Left colon (tissue), 2 donors: ENCODE data around the gene FFAR1. TPM values are rescaled to one million over a fixed set of nuclear protein-coding genes. Genes with fewer than 3 reads are reported as not detected.
A peak's percentile ranks its signal among the peaks of the same experiment; 100 is the strongest.

Experiments
- ATAC-seq: fragments of 200-7000 bp; cut with Tn5 transposase; one replicate; pipeline ENCODE4 v1.9.1; 2020; ENCODE audit warnings: mild to moderate bottlenecking, moderate library complexity
- DNase-seq, 2 donors: peaks; one replicate each; pipeline ENCODE4 v3.0.0-alpha.2; 2020
- intact Hi-C, 2 donors: fragments of 100-400 bp; cut with DNase I in 1 of 2; cut with micrococcal nuclease in 1 of 2; formaldehyde crosslinking; loops; one replicate each; pipeline versions ENCODE4 v1.11.2 to v1.14.0; 2022; cut with DNase I, micrococcal nuclease
- long read RNA-seq: library from polyadenylated mRNA; unstranded; transcript quantifications from one replicate; pipeline ENCODE4 v2.0.0, GENCODE V29; 2021
- total RNA-seq, 2 donors: library from RNA; stranded (reverse); fragmentation: NEBNext Ultra II Directional; extraction: Animal tissue kit (Norgen Biotek cat#: 25700); gene quantifications; one replicate each; pipeline ENCODE4 v1.2.1, GENCODE V29; 2021
- donor health status: DM: no; HTN: no; CAD: no.
- donor health status: DM: yes; HTN: yes; CAD: no.

Gene FFAR1, protein sequence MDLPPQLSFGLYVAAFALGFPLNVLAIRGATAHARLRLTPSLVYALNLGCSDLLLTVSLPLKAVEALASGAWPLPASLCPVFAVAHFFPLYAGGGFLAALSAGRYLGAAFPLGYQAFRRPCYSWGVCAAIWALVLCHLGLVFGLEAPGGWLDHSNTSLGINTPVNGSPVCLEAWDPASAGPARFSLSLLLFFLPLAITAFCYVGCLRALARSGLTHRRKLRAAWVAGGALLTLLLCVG (N-terminal part only)
- total RNA-seq, result under 1 TPM in 1 of 2 donors, not detected in 1; 0.11 TPM
- long read RNA-seq, result 0 reads

DNA sequence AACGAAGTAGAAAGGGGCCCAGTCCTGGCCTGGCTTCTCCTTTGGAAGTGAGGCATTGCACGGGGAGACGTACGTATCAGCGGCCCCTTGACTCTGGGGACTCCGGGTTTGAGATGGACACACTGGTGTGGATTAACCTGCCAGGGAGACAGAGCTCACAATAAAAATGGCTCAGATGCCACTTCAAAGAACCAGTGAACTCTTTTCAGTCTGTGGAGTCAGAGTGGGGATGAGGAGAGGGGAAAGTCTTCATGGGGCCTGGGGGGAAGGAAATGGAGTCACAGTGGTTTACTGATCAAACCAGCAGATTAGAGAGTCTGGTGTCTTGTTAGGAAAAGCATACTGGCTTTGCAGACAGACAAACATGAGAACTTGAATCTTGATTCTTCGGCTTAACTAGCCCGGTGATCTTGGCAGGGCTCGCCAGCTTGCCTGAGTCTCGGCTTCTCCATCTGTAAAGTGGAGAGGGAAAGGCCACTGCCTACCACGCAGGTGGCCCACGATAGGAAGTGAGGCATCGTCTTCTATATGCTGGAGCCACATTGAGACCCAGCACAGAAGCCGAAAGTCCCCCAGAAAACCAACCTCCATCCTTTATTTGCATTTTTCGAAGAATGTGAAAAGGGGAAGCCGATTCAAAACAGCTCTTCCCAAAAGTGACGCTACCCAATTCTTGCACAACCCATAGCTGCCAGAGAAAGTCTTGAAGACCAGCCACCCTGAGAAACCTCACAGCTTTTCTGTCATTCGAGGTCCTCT is at the start of gene FFAR1:
Gene FFAR1 (plus strand): TSS at position 732 of the 759 bp plus-strand sequence. CDS start 3,650 bp downstream, outside the sequence.
- intact Hi-C loops, result no loop called here
- ATAC-seq, result no peak
- DNase-seq, result no peak

- no peak for ATAC-seq
- intact Hi-C loops, result no loop called here
- no peak for DNase-seq
Observed at GRCh38 chr19:35297922-35298321, 49.8 kb upstream of the FFAR1 start.

- intact Hi-C loops, result no loop called here
- DNase-seq (no peak), ATAC-seq (no peak)
Observed at GRCh38 chr19:35298561-35298972, 49.1 kb upstream of the FFAR1 start.

- no peak for DNase-seq
- peak; percentile 16 for ATAC-seq
- intact Hi-C loops, result no loop called here
Observed at GRCh38 chr19:35299523-35300338, 48.0 kb upstream of the FFAR1 start.

DNA sequence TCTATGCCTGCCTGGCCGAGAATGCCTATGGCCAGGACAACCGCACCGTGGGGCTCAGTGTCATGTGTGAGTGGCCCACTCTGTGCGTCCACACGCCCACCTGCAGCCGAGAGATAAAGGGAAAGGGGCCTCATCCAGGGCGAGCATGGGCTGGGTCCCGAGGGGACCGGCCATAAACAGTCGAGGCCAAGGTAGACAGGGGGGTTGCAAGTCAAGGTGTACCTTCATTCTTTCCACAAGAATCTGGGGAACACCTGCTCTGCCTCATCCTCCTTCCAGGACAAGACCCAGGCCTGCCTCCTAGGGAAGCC is 47.4 kb upstream of the FFAR1 start:
- no peak for ATAC-seq
- intact Hi-C loops, result no loop called here

GRCh38 chr19:35301961-35302360 is 45.7 kb upstream of the FFAR1 start:
- no peak for DNase-seq
- ATAC-seq, result no peak
- intact Hi-C loops, result no loop called here

More for the DNA sequence above, 47.4 kb upstream of the FFAR1 start:
- DNase-seq, result no peak

GRCh38 chr19:35302446-35302845 is 45.3 kb upstream of the FFAR1 start:
- intact Hi-C loops, result no loop called here
- ATAC-seq (no peak), DNase-seq (no peak)

DNA sequence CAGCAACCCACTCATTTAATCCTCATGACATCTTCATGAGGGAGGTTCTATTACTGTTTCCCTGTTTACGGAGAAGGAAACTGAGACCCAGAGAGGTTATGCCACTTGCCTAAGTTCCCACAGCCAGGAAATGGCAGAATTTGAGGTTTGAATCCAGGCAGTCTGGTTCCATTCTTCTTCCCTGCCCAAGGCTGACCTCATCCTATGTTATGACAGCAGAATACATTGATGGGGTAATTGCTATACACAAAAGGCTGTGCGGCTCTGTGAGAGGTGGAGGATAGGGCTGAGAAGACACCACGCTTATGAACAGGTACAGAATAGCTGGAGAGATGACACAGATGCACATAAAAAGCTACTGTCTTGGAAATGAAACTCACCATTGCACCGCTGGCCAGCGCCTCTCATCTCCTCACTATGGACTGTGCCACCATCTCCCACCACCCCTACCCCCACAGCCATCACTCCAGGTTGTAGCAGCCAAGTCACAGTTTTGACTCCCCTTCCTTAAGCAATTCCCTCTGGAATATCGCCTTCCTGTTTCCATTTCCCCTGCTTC is 44.3 kb upstream of the FFAR1 start:
- ATAC-seq (no peak), DNase-seq (no peak)
- intact Hi-C loops, result no loop called here

DNA sequence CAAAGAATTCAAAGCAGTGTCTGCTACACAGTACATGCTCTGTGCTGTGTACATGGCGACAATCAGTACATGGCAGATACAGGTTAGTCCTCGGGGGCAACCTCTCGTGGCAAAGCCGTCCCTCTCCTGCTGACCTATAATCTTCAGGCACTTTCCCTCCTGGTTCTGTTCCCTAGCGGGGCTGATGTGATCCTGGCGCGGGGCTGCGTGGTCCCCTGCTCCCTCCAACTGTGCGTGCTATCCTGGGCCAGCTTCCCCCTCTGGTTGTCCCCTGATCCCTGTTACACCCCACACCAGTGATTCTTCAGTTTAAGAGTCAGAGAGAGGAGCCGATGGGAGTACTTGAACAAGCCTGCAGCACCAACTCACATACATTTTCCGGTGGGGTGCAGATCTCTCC is 43.7 kb upstream of the FFAR1 start:
- ATAC-seq (no peak), DNase-seq (no peak)
- intact Hi-C loops, result no loop called here

DNA sequence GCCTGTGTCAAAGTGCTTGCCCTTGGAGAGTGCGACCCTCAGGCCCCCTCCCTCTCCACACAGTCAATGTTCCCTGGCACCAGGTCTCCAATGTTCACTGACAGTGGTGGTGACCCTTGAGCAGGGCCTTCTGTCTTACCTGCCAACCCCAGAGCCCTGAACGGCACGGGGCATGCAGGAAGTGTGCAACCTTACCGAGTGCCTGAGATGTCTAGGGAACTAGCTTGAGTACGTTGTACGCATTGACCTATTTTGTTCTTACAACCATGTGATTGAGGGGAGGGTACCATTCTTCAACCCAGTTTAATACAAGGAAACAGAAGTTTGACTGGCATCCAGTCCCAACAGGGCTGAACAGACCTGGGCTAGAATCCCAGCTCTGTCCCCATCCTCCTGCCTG is 42.5 kb upstream of the FFAR1 start:
- DNase-seq (no peak), ATAC-seq (no peak)
- intact Hi-C loops, result no loop called here

DNA sequence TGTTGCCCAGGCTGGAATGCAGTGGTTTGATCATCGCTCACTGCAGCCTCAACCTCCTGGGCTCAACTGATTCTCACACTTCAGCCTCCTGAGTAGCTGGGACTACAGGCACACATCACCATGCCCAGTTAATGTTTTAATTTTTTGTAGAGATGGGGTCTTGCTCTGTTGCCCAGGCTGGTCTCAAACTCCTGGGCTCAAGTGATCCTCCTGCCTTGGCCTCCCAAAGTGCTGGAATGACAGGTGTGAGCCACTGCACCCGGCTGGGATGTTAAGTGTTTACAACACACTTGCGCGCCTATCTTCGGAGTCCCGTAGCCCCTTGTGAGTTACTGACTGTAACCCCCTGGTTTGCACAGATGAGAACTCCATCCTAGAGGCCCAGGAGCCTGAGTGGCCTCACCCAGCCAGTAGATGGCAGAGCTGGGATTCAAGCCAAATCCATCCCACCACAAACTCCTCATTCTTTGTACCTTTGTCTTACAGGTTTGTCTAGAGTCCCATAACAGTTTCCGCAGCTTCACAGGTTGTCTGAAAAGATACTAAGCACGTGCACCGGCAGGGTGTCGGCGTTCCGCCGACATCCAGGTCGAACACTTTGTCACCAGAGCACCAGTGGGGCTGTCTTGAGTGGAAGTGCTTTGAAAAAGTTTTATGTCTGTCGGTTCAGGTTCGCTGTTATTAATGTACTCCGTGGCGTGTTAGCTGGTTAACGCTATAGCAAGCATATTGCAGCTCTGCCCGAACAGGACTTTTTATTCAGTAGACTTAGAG is 41.0 kb upstream of the FFAR1 start:
- DNase-seq (no peak), ATAC-seq (no peak)
- intact Hi-C loops, result no loop called here

DNA sequence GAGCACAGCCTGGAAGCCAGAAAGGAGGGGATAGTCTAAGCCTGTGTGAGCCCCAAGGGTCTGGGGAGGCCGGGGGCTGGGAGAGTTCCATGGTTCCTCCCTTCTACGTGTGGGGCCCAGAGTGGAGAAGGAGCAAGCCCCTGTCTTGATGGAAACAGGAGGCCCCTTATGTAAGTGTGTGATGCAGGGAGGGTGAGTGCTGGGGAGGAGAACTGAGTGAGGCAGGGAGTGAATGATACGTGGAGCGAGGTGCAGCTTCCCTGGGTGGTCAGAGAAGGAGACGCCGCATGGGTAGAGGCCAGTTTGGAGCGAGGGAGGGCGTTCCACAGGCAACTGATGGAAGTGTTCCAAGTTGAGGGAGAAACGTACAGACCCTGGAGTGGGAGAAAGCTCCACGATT is 39.8 kb upstream of the FFAR1 start:
- DNase-seq (no peak), ATAC-seq (no peak)
- intact Hi-C loops, result no loop called here

DNA sequence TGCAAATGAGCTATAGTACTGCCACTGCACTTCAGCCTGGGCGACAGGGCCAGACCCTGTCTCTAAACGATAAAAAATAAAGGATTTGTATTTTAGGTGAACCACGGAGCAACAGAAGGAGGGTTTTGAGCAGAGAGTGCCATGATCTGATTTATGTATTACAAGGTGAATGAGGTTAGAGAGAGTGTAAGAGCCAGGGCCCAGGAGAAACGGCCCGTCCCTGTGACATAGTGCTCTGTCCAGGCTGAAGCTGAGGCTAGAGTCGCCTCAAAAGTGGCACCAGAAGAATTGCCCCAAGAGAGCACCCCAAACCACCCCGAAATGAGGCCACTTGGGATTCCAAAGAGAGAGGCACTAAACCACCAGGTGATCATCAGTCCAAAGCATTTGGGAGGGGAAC is 38.8 kb upstream of the FFAR1 start:
- DNase-seq, result no peak
- intact Hi-C loops, result no loop called here
- no peak for ATAC-seq

GRCh38 chr19:35309481-35310279 is 38.0 kb upstream of the FFAR1 start:
- DNase-seq (no peak), ATAC-seq (no peak)
- intact Hi-C loops, result no loop called here

- ATAC-seq (no peak), DNase-seq (no peak)
- intact Hi-C loops, result no loop called here
Observed at GRCh38 chr19:35310331-35310730, 37.4 kb upstream of the FFAR1 start.

DNA sequence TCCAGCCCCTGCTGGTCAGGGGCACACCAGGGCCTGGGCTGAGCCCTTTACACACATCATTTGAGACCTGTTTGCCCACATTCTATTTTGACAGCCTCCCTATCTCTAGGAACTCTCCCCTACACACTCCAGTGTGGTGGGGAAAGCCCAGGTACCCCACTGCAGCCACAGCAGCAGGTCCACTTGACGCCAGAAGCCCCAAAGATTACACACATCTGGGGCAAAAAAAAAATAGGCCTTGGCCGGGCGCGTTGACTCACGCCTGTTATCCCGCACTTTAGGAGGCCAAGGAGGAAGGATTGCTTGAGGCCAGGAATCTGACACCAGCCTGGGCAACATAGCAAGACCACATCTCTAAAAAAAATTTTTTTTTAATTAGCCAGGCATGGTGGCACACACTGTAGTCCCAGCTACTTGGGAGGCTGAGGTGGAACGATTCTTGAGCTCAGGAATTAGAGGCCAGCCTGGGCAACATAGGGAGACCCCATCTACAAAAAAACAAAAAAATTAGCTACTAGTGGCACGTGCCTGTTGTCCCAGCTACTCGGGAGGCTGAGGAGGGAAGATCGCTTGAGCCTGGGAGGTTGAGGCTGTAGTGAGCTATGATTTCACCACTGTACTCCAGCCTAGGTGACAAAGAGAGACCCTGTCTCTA is 36.8 kb upstream of the FFAR1 start:
- DNase-seq, result no peak
- intact Hi-C loops, result no loop called here
- ATAC-seq, result no peak

GRCh38 chr19:35311901-35312665 is 35.6 kb upstream of the FFAR1 start:
- intact Hi-C loops, result no loop called here
- DNase-seq (no peak), ATAC-seq (no peak)
